Endothelial cell of umbilical vein (primary cell): Measurements from ENCODE around the gene STARD5. TPM values are rescaled to one million over a fixed set of nuclear protein-coding genes. Genes with fewer than 3 reads are reported as not detected.

Source experiments
- Bru-seq: library from RNA; stranded (reverse); fragments of 400-500 nt; gene quantifications from one replicate; lab custom pipeline; 2021; lab: Mats Ljungman, UMichigan
- BruChase-seq, 2 experiments: library from RNA; stranded (reverse); fragments of 400-500 nt; gene quantifications; one replicate each; lab custom pipeline; 2021; lab: Mats Ljungman, UMichigan
- BruUV-seq: library from RNA; stranded (reverse); fragments of 400-500 nt; replicated peaks from 2 replicates; lab custom pipeline; 2021; lab: Mats Ljungman, UMichigan
- CTCF ChIA-PET: fragments of 300-600, 350-600 bp; sonication (Branson Sonifier 250); formaldehyde crosslinking; loops from one replicate; lab custom pipeline; 2021; ENCODE audit warnings: antibody characterized with exemption, inconsistent platforms; lab: Charles Lee
- POLR2A ChIA-PET: fragments of 300-600, 350-600 bp; sonication (Branson Sonifier 250); formaldehyde crosslinking; loops from one replicate; lab custom pipeline; 2021; ENCODE audit warnings: antibody characterized with exemption, inconsistent platforms; lab: Charles Lee
- DNase-seq: peaks from one replicate; pipeline ENCODE4 v3.0.0-alpha.2; 2011; ENCODE audit warnings: low read depth, low spot score
- FAIRE-seq: peaks from 2 replicates; lab custom pipeline; 2011; peaks lifted over from hg19 to GRCh38; lab: Jason Lieb, UNC
- H2AFZ ChIP-seq: 2 replicates; pipeline ENCODE4 v1.6.0; 2012; ENCODE audit warnings: low read depth, low read length, control low read depth, inconsistent platforms
- H3K27ac ChIP-seq: 2 replicates; pipeline ENCODE4 v1.5.1; 2011; ENCODE audit warnings: low read depth, mild to moderate bottlenecking, control low read depth, low read length, moderate library complexity; ENCODE audit not compliant: insufficient read depth
- H3K27me3 ChIP-seq, 2 experiments: 2 replicates each; pipeline versions ENCODE4 v1.6.0 to v1.6.1; 2011; ENCODE audit warnings: low read length in 2 of 2, mixed read lengths in 1 of 2; ENCODE audit not compliant: control insufficient read depth in 2 of 2, insufficient read depth in 2 of 2
- H3K36me3 ChIP-seq, 2 experiments: 2 replicates in 1 of 2; 3 replicates in 1 of 2; pipeline ENCODE4 v1.5.1; 2011; ENCODE audit warnings: low read length in 2 of 2, mild to moderate bottlenecking in 1 of 2, moderate library complexity in 1 of 2; ENCODE audit not compliant: control insufficient read depth in 2 of 2, insufficient read depth in 2 of 2; ENCODE audit errors: extremely low read depth in 1 of 2
- H3K4me1 ChIP-seq: 3 replicates; pipeline ENCODE4 v1.5.1; 2011; ENCODE audit warnings: mild to moderate bottlenecking, low read length; ENCODE audit not compliant: control insufficient read depth, insufficient read depth; ENCODE audit errors: extremely low read depth
- H3K4me2 ChIP-seq: 2 replicates; pipeline ENCODE4 v1.6.1; 2011; ENCODE audit warnings: low read length, control low read depth, mixed read lengths; ENCODE audit not compliant: insufficient read depth
- H3K4me3 ChIP-seq, 3 experiments: fragments of 200-600 bp in 1 of 3; sonication (generic), shearing (Covaris generic) in 1 of 3; replicated peaks in 1 of 3; 2 replicates each; pipeline ENCODE4 v1.5.1; 2011 to 2016; ENCODE audit warnings: control low read depth in 3 of 3, low read length in 3 of 3, mild to moderate bottlenecking in 2 of 3, inconsistent platforms in 1 of 3, low read depth in 1 of 3, moderate library complexity in 1 of 3; ENCODE audit not compliant: insufficient read depth in 1 of 3
- H3K79me2 ChIP-seq: 2 replicates; pipeline ENCODE4 v1.6.0; 2012; ENCODE audit warnings: low read length, inconsistent platforms; ENCODE audit not compliant: control insufficient read depth, insufficient read depth
- H3K9ac ChIP-seq: replicated peaks from 2 replicates; pipeline ENCODE3; 2011; ENCODE audit warnings: low read length, control low read depth; ENCODE audit not compliant: insufficient read depth; ENCODE audit errors: extremely low read depth
- H3K9me1 ChIP-seq: replicated peaks from 3 replicates; pipeline ENCODE4 v1.6.0; 2011; ENCODE audit warnings: mild to moderate bottlenecking, low read length; ENCODE audit not compliant: control insufficient read depth, insufficient read depth; ENCODE audit errors: extremely low read depth
- H3K9me3 ChIP-seq: replicated peaks from 2 replicates; pipeline ENCODE4 v1.5.1; 2012; ENCODE audit warnings: low read length, inconsistent platforms; ENCODE audit not compliant: control insufficient read depth, insufficient read depth
- H4K20me1 ChIP-seq: replicated peaks from 2 replicates; pipeline ENCODE3; 2011; ENCODE audit warnings: mild to moderate bottlenecking, low read length; ENCODE audit not compliant: control insufficient read depth, insufficient read depth; ENCODE audit errors: extremely low read depth
- GATA2 ChIP-seq: IDR thresholded peaks from 2 replicates; pipeline ENCODE4 v1.7.0; 2011; ENCODE audit warnings: low read depth, mild to moderate bottlenecking, moderate library complexity, mixed read lengths, low read length; ENCODE audit not compliant: insufficient read length, insufficient read depth
- POLR2A ChIP-seq: IDR thresholded peaks from 2 replicates; pipeline ENCODE4 v1.6.1; 2012; ENCODE audit warnings: low read depth, mild to moderate bottlenecking, control low read depth, low read length
- dilution Hi-C: fragments of 300-500 bp; cut with MboI; formaldehyde crosslinking; loops from one replicate; pipeline ENCODE4 v1.15.0; 2019; ENCODE audit warnings: low sequenced_read_pairs; ENCODE audit not compliant: extremely low pct_ligation_motif_present
- intact Hi-C: fragments of 100-400 bp; cut with micrococcal nuclease; formaldehyde crosslinking; loops from one replicate; pipeline ENCODE4 v1.10.0; 2022
- long read RNA-seq: library from polyadenylated mRNA; stranded (forward); transcript quantifications from one replicate; pipeline ENCODE4 v2.0.0, GENCODE V29; 2021
- polyA minus RNA-seq, 3 experiments: library from RNA; depleted of rRNA, polyadenylated mRNA; stranded (reverse); fragments of >200 nt; gene quantifications; 1 replicate in 1 of 3; 2 replicates in 2 of 3; pipeline ENCODE4 v1.2.3, GENCODE V29; 2011
- polyA plus RNA-seq, 4 experiments: library from polyadenylated mRNA; depleted of rRNA in 3 of 4; stranded (reverse) in 3 of 4; unstranded in 1 of 4; fragments of >200 nt; gene quantifications; 2 replicates each; pipeline versions ENCODE4 v1.2.1 to v1.2.3, GENCODE V29; 2011 to 2012; ENCODE audit warnings: missing spikeins in 1 of 4
- total RNA-seq: library from RNA; stranded (reverse); gene quantifications from 2 replicates; pipeline ENCODE4 v1.2.3, GENCODE V29; 2021

Gene STARD5, protein sequence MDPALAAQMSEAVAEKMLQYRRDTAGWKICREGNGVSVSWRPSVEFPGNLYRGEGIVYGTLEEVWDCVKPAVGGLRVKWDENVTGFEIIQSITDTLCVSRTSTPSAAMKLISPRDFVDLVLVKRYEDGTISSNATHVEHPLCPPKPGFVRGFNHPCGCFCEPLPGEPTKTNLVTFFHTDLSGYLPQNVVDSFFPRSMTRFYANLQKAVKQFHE
- total RNA-seq: 0.32 and 2.2 TPM in 2 replicates
- polyA plus RNA-seq: 3.0 and 4.1 TPM in 2 replicates
- polyA plus RNA-seq (2011; cell fraction: cytosol; rRNA removed): 2.7 and 2.9 TPM in 2 replicates
- 4.6 and 5.7 TPM in 2 replicates for polyA plus RNA-seq (2011; cell fraction: nucleus; rRNA removed)
- polyA plus RNA-seq (2012): 0.52 and 1.2 TPM in 2 replicates
- polyA minus RNA-seq: 2.1 and 2.2 TPM in 2 replicates
- polyA minus RNA-seq (2011; cell fraction: cytosol; rRNA and poly(A)+ RNA removed): not detected
- polyA minus RNA-seq (2011; cell fraction: nucleus; rRNA and poly(A)+ RNA removed): 1.3 and 1.8 TPM in 2 replicates
- percentile 38 among the genes with signal in this experiment for Bru-seq, nascent RNA
- BruChase-seq, experiment 1, labeled RNA remaining after a 6-hour chase: percentile 10 among the genes with signal in this experiment
- percentile 15 among the genes with signal in this experiment for BruChase-seq, experiment 2, labeled RNA remaining after a 2-hour chase
- long read RNA-seq, full-length matches to known transcripts: 2 of 2 reads
- long read RNA-seq, partial matches to known transcripts: 0 of 2 reads
- long read RNA-seq, other reads (novel, unspliced or antisense): 0 of 2 reads

DNA sequence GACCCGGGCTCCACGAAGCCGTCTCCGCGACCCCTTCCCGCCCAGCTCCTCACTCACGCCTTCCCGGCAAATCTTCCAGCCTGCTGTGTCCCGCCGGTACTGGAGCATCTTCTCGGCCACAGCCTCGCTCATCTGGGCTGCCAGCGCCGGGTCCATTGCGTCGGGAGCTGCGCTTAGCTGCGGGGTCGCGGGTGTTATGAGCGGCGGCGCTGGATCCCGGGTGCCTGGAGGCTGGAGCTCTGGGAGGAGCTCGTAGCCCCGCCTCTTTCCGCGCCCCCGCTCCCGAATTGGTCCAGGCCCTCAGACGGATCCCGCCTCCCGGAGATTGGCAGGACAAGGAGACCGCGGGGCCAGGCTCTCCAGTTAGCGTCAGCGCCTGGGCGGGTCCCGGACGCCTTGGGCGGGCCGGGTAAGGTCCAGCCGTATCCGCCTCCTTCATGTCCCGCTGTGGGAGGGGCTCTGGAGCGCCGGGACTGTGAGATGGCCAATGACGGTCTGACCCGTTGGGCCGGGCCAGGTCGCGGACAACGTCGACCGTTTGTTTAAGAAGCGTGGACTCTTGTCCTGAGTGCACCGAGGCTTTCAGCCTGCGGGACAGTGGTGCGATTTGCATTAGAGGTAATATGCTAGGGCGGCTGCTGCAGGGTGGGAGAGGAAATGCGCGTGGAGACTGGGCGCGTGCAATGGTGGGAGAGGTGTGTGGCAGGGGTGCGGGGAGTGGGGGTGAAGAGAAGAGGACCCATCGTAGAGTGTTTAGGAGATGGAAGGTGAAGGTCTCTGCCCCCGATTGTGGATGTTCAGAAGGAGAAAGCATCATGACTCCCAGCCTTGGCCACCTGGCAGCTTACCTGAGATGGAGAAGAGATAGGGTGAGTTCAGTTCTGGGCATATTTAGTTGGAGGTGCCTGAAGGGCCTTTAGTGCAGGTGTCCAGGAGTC, at the start of gene STARD5:
Gene STARD5, minus strand, starts transcription at position 198 of the 938 bp plus-strand sequence. Its CDS starts 42 bp downstream, at position 156.
- Histone ChIP-seq H3K9ac (peak within 1 kb of the TSS; percentile 83), H3K4me2 (peak within 1 kb of the TSS; percentile 85), H3K4me1 (peaks cover 8% of the 10 kb centered on the region), H3K4me3 (peak within 1 kb of the TSS; percentile 77 to 89 (median 79)), H3K27me3 (peaks cover 0 to 3% of the 10 kb centered on the region in 2 experiments), H3K36me3 (no peaks in the 10 kb centered on the region), H3K9me3 (no peaks in the 10 kb centered on the region), H3K9me1 (no peaks in the 10 kb centered on the region), H4K20me1 (no peaks in the 10 kb centered on the region), H3K27ac (peak within 1 kb of the TSS; percentile 36), H3K79me2 (no peaks in the 10 kb centered on the region), H2AFZ (peak within 1 kb of the TSS; percentile 100)
- DNase-seq (peak; percentile 97), FAIRE-seq (peak; percentile 99)
- TF ChIP-seq POLR2A (peak; percentile 46), GATA2 (no peak)
- no TSS peak for BruUV-seq
- POLR2A ChIA-PET: no interaction called here
- intact Hi-C loops: loop anchor here (1.0 to 2.0 kb wide), 2 partner anchors 335 to 723 kb away; partner anchors contain the start of genes MESD and MEX3B
- dilution Hi-C loops: no loop called here
- CTCF ChIA-PET: interaction anchor here (0.6 to 3.2 kb wide), 8 partner anchors 12 to 545 kb away, joined by 3 to 21 read pairs (median 5); partner anchors contain the start of gene CEMIP
